HG03135 (cell line): ENCODE measurements around the gene NLRP9.

Experiments
- ATAC-seq: cut with Tn5 transposase; IDR thresholded peaks from one replicate; pipeline ENCODE4 v1.9.1; 2021; ENCODE audit warnings: mild to moderate bottlenecking, moderate library complexity; ENCODE audit not compliant: unreplicated experiment

NLRP9 gene

GRCh38 chr19:55689411-55690108 lies 48.6 kb downstream of the NLRP9 start:
- no peak for ATAC-seq

- ATAC-seq, result no peak
These were observed 49.6 kb downstream of the NLRP9 start for GRCh38 chr19:55688422-55689218.

GRCh38 chr19:55687281-55688201 lies 50.7 kb downstream of the NLRP9 start:
- no peak for ATAC-seq

GRCh38 chr19:55686311-55687050 lies 51.7 kb downstream of the NLRP9 start:
- no peak for ATAC-seq

GRCh38 chr19:55685776-55686175 lies 52.4 kb downstream of the NLRP9 start:
- no peak for ATAC-seq

GRCh38 chr19:55684946-55685681 lies 53.1 kb downstream of the NLRP9 start:
- no peak for ATAC-seq

GRCh38 chr19:55683449-55684261 lies 54.5 kb downstream of the NLRP9 start:
- no peak for ATAC-seq

GRCh38 chr19:55681131-55682092 lies 56.8 kb downstream of the NLRP9 start:
- ATAC-seq, result no peak

- no peak for ATAC-seq
These were observed 57.7 kb downstream of the NLRP9 start for GRCh38 chr19:55680339-55681130.

- no peak for ATAC-seq
These were observed 58.6 kb downstream of the NLRP9 start for GRCh38 chr19:55679343-55680257.

- peak; percentile 68 for ATAC-seq
These were observed 60.0 kb downstream of the NLRP9 start for GRCh38 chr19:55678121-55678671.

- no peak for ATAC-seq
These were observed 60.6 kb downstream of the NLRP9 start for GRCh38 chr19:55677572-55678028.

GRCh38 chr19:55676889-55677505 lies 61.2 kb downstream of the NLRP9 start:
- no peak for ATAC-seq

GRCh38 chr19:55676383-55676782 lies 61.8 kb downstream of the NLRP9 start:
- no peak for ATAC-seq

GRCh38 chr19:55675661-55676354 lies 62.4 kb downstream of the NLRP9 start:
- no peak for ATAC-seq
